ENCODE data around the gene TLL1. TPM values are rescaled to one million over a fixed set of nuclear protein-coding genes. Genes with fewer than 3 reads are reported as not detected.

TLL1 gene
- total and polyA plus RNA-seq, 7 experiments from 2014 or later = not detected

DNA sequence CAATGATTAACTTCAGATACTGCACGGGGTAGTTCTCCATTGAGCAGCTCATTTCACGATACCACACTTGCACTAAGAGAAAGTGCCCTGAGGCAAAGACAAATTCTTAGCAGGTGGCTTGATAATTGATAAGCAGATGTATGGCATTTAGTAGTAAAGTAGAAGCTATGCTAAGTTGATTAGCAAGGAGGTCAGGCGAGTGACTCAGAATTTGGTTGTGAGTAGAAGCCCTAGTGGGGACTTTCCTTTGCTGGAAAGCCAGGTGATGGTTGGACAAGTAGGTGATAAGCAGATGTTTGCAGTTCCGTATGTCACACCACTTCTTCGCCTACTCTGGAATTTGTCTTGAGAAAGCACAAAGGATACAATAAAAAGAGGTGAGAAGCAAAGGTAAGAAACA lies 58.7 kb downstream of the TLL1 start:
- Mint-ChIP-seq H3K36me3 (no peaks in the 10 kb centered on the region), H3K4me3 (no peak overlapping the region), H3K9me3 (peaks cover 0 to 4% (median 0%) of the 10 kb centered on the region in 11 donors), H3K27ac (no peak overlapping the region), H3K4me1 (no peaks in the 10 kb centered on the region), H3K27me3 (no peaks in the 10 kb centered on the region)
- Histone ChIP-seq H3K9me3 (ENCODE audit: control insufficient read depth in 2 of 3, low read length in 3 of 3) (no peaks in the 10 kb centered on the region), H3K4me3 (ENCODE audit: low read length) (no peak overlapping the region), H3K27ac (ENCODE audit: low read depth, low read length) (no peak overlapping the region), H3K4me1 (ENCODE audit: control insufficient read depth in 2 of 2, insufficient read depth in 2 of 2, low read length in 2 of 2) (no peaks in the 10 kb centered on the region), H3K27me3 (ENCODE audit: control insufficient read depth in 2 of 2, insufficient read depth in 2 of 2, low read length in 2 of 2) (no peaks in the 10 kb centered on the region), H3K36me3 (ENCODE audit: control insufficient read depth in 2 of 3, insufficient read depth in 3 of 3, low read length in 3 of 3) (no peaks in the 10 kb centered on the region)
- DNase-seq = no peak
- no peak for ATAC-seq
- ChIA-PET CTCF (interaction anchor here (0.6 kb wide), 1 partner anchor 9 kb away, joined by 5 read pairs; no protein-coding TSS in a partner anchor), POLR2A (no interaction called here)
- intact Hi-C loops (cut with micrococcal nuclease) = no loop called here

DNA sequence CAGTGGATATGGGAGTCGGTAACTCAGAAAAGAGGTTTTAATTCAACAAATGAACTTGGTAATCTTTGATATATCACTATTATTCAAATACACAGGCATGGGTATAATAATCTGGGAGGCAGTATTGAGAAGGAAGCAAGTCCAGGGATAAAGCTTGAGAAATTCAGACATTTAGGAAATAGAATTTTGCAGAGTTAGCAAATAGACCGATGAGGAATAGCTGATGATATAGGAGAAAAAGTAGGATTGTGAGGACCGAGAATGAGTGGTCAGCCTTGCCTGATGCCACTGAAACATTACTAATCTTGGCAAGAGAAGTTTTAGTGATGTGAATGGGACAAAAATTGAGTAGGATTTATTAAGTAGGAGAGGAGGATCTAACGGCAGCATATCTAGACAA lies 71.9 kb downstream of the TLL1 start:
- Mint-ChIP-seq H3K4me3 (no peak overlapping the region), H3K9me3 (peaks cover 0 to 9% (median 5%) of the 10 kb centered on the region in 11 donors), H3K36me3 (no peaks in the 10 kb centered on the region), H3K27me3 (no peaks in the 10 kb centered on the region), H3K27ac (no peak overlapping the region), H3K4me1 (no peaks in the 10 kb centered on the region)
- no peak overlapping the region for H3K27ac ChIP-seq (ENCODE audit: low read depth, low read length)
- no peaks in the 10 kb centered on the region for H3K27me3 ChIP-seq (ENCODE audit: control insufficient read depth in 2 of 2, insufficient read depth in 2 of 2, low read length in 2 of 2)
- no peak for ATAC-seq
- H3K4me3 ChIP-seq (ENCODE audit: low read length) = no peak overlapping the region
- no peaks in the 10 kb centered on the region for H3K9me3 ChIP-seq (ENCODE audit: control insufficient read depth in 2 of 3, low read length in 3 of 3)
- H3K36me3 ChIP-seq (ENCODE audit: control insufficient read depth in 2 of 3, insufficient read depth in 3 of 3, low read length in 3 of 3) = no peaks in the 10 kb centered on the region
- no peaks in the 10 kb centered on the region for H3K4me1 ChIP-seq (ENCODE audit: control insufficient read depth in 2 of 2, insufficient read depth in 2 of 2, low read length in 2 of 2)
- ChIA-PET CTCF (no interaction called here), POLR2A (no interaction called here)
- DNase-seq = no peak
- intact Hi-C loops (cut with micrococcal nuclease) = no loop called here

- H3K4me1 Mint-ChIP-seq = no peaks in the 10 kb centered on the region
- Histone ChIP-seq H3K4me1 (ENCODE audit: control insufficient read depth in 2 of 2, insufficient read depth in 2 of 2, low read length in 2 of 2) (no peaks in the 10 kb centered on the region), H3K9me3 (ENCODE audit: control insufficient read depth in 2 of 3, low read length in 3 of 3) (no peaks in the 10 kb centered on the region), H3K36me3 (ENCODE audit: control insufficient read depth in 2 of 3, insufficient read depth in 3 of 3, low read length in 3 of 3) (no peaks in the 10 kb centered on the region), H3K27ac (ENCODE audit: low read depth, low read length) (no peak overlapping the region), H3K27me3 (ENCODE audit: control insufficient read depth in 2 of 2, insufficient read depth in 2 of 2, low read length in 2 of 2) (no peaks in the 10 kb centered on the region), H3K4me3 (ENCODE audit: low read length) (no peak overlapping the region)
- DNase-seq (no peak), ATAC-seq (no peak)
- CTCF ChIA-PET = no interaction called here
- H3K4me3 Mint-ChIP-seq = no peak overlapping the region
- H3K27me3 Mint-ChIP-seq = no peaks in the 10 kb centered on the region
- no peaks in the 10 kb centered on the region for H3K36me3 Mint-ChIP-seq
- peaks cover 0 to 9% (median 4%) of the 10 kb centered on the region in 11 donors for H3K9me3 Mint-ChIP-seq
- intact Hi-C loops (cut with micrococcal nuclease) = no loop called here
- POLR2A ChIA-PET = no interaction called here
- H3K27ac Mint-ChIP-seq = no peak overlapping the region
Observed at GRCh38 chr4:165945991-165946390, 73.0 kb downstream of the TLL1 start.

- ATAC-seq = no peak
- no peak overlapping the region for H3K4me3 Mint-ChIP-seq
- peaks cover 0 to 9% (median 4%) of the 10 kb centered on the region in 11 donors for H3K9me3 Mint-ChIP-seq
- ChIA-PET CTCF (no interaction called here), POLR2A (no interaction called here)
- Histone ChIP-seq H3K9me3 (ENCODE audit: control insufficient read depth in 2 of 3, low read length in 3 of 3) (no peaks in the 10 kb centered on the region), H3K36me3 (ENCODE audit: control insufficient read depth in 2 of 3, insufficient read depth in 3 of 3, low read length in 3 of 3) (no peaks in the 10 kb centered on the region), H3K4me3 (ENCODE audit: low read length) (no peak overlapping the region), H3K4me1 (ENCODE audit: control insufficient read depth in 2 of 2, insufficient read depth in 2 of 2, low read length in 2 of 2) (no peaks in the 10 kb centered on the region), H3K27me3 (ENCODE audit: control insufficient read depth in 2 of 2, insufficient read depth in 2 of 2, low read length in 2 of 2) (no peaks in the 10 kb centered on the region), H3K27ac (ENCODE audit: low read depth, low read length) (no peak overlapping the region)
- DNase-seq = no peak
- no peak overlapping the region for H3K27ac Mint-ChIP-seq
- intact Hi-C loops (cut with micrococcal nuclease) = no loop called here
- H3K36me3 Mint-ChIP-seq = no peaks in the 10 kb centered on the region
- H3K27me3 Mint-ChIP-seq = no peaks in the 10 kb centered on the region
- H3K4me1 Mint-ChIP-seq = no peaks in the 10 kb centered on the region
Observed at GRCh38 chr4:165947019-165947418, 74.0 kb downstream of the TLL1 start.

GRCh38 chr4:165953181-165953580 lies 80.1 kb downstream of the TLL1 start:
- ChIA-PET POLR2A (no interaction called here), CTCF (no interaction called here)
- Histone ChIP-seq H3K9me3 (ENCODE audit: control insufficient read depth in 2 of 3, low read length in 3 of 3) (no peaks in the 10 kb centered on the region), H3K4me1 (ENCODE audit: control insufficient read depth in 2 of 2, insufficient read depth in 2 of 2, low read length in 2 of 2) (no peaks in the 10 kb centered on the region), H3K36me3 (ENCODE audit: control insufficient read depth in 2 of 3, insufficient read depth in 3 of 3, low read length in 3 of 3) (no peaks in the 10 kb centered on the region), H3K27ac (ENCODE audit: low read depth, low read length) (no peak overlapping the region), H3K27me3 (ENCODE audit: control insufficient read depth in 2 of 2, insufficient read depth in 2 of 2, low read length in 2 of 2) (no peaks in the 10 kb centered on the region), H3K4me3 (ENCODE audit: low read length) (no peak overlapping the region)
- no peak for ATAC-seq
- intact Hi-C loops (cut with micrococcal nuclease) = no loop called here
- Mint-ChIP-seq H3K36me3 (peaks cover 0 to 6% (median 0%) of the 10 kb centered on the region in 5 donors), H3K9me3 (peaks cover 3 to 23% (median 10%) of the 10 kb centered on the region in 11 donors), H3K4me1 (no peaks in the 10 kb centered on the region), H3K4me3 (no peak overlapping the region), H3K27me3 (no peaks in the 10 kb centered on the region), H3K27ac (no peak overlapping the region)
- no peak for DNase-seq

DNA sequence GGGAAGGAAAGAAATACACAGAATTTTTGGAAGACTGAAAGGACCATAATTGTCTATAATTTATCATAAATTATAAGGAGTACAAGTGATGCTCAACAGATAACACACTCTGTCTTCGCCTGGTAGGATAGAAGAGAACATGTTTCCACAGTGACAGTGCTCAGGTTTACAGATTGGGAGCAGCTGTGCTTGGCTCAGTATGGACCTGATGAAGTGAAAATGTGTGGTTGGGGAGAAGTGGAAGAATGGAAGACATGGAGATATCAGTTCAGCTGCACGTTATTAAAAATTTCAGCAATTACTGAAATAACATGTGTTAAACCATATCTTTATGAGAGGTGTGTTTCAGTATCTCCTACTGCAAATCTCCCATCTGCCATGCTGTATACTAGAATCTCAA lies 90.6 kb downstream of the TLL1 start:
- DNase-seq (no peak), ATAC-seq (no peak)
- no peaks in the 10 kb centered on the region for H3K4me1 ChIP-seq (ENCODE audit: control insufficient read depth in 2 of 2, insufficient read depth in 2 of 2, low read length in 2 of 2)
- no peaks in the 10 kb centered on the region for H3K27me3 Mint-ChIP-seq
- peaks cover 0 to 3% (median 0%) of the 10 kb centered on the region in 3 experiments for H3K9me3 ChIP-seq (ENCODE audit: control insufficient read depth in 2 of 3, low read length in 3 of 3)
- H3K27ac ChIP-seq (ENCODE audit: low read depth, low read length) = no peak overlapping the region
- no peaks in the 10 kb centered on the region for H3K27me3 ChIP-seq (ENCODE audit: control insufficient read depth in 2 of 2, insufficient read depth in 2 of 2, low read length in 2 of 2)
- POLR2A ChIA-PET = no interaction called here
- no peaks in the 10 kb centered on the region for H3K36me3 Mint-ChIP-seq
- H3K36me3 ChIP-seq (ENCODE audit: control insufficient read depth in 2 of 3, insufficient read depth in 3 of 3, low read length in 3 of 3) = no peaks in the 10 kb centered on the region
- peaks cover 0 to 31% (median 13%) of the 10 kb centered on the region in 11 donors for H3K9me3 Mint-ChIP-seq
- H3K27ac Mint-ChIP-seq = no peak overlapping the region
- CTCF ChIA-PET = no interaction called here
- H3K4me1 Mint-ChIP-seq = no peaks in the 10 kb centered on the region
- no peak overlapping the region for H3K4me3 Mint-ChIP-seq
- intact Hi-C loops (cut with micrococcal nuclease) = no loop called here
- H3K4me3 ChIP-seq (ENCODE audit: low read length) = no peak overlapping the region

DNA sequence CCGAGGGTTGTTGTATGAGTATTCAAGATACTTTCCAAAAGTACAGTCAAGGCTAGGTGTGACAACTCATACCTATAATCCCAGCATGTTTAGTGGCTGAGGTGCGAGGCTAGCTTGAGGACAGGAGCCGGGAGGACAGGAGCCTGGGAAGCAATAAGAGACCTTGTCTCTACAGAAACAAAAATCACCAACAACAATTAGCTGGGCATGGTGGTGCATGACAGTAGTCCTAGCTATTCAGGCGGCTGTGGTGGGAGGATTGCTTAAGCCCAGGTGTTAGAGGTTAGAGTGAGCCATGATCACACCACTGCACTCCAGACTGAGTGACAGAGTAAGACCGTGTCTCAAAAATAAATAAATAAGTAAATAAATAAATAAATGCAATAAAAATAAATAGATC lies 91.6 kb downstream of the TLL1 start:
- no peaks in the 10 kb centered on the region for H3K4me1 Mint-ChIP-seq
- no peaks in the 10 kb centered on the region for H3K36me3 Mint-ChIP-seq
- ATAC-seq = no peak
- no peak overlapping the region for H3K27ac Mint-ChIP-seq
- Histone ChIP-seq H3K4me1 (ENCODE audit: control insufficient read depth in 2 of 2, insufficient read depth in 2 of 2, low read length in 2 of 2) (no peaks in the 10 kb centered on the region), H3K9me3 (ENCODE audit: control insufficient read depth in 2 of 3, low read length in 3 of 3) (peaks cover 0 to 3% (median 0%) of the 10 kb centered on the region in 3 experiments), H3K4me3 (ENCODE audit: low read length) (no peak overlapping the region), H3K36me3 (ENCODE audit: control insufficient read depth in 2 of 3, insufficient read depth in 3 of 3, low read length in 3 of 3) (no peaks in the 10 kb centered on the region), H3K27me3 (ENCODE audit: control insufficient read depth in 2 of 2, insufficient read depth in 2 of 2, low read length in 2 of 2) (no peaks in the 10 kb centered on the region), H3K27ac (ENCODE audit: low read depth, low read length) (no peak overlapping the region)
- H3K27me3 Mint-ChIP-seq = no peaks in the 10 kb centered on the region
- ChIA-PET POLR2A (no interaction called here), CTCF (no interaction called here)
- H3K4me3 Mint-ChIP-seq = no peak overlapping the region
- peaks cover 0 to 27% (median 10%) of the 10 kb centered on the region in 11 donors for H3K9me3 Mint-ChIP-seq
- intact Hi-C loops (cut with micrococcal nuclease) = no loop called here
- no peak for DNase-seq

All from naive thymus-derived CD4-positive, alpha-beta T cell (primary cell).